ENCODE measurements around the gene MYOG.

DNA sequence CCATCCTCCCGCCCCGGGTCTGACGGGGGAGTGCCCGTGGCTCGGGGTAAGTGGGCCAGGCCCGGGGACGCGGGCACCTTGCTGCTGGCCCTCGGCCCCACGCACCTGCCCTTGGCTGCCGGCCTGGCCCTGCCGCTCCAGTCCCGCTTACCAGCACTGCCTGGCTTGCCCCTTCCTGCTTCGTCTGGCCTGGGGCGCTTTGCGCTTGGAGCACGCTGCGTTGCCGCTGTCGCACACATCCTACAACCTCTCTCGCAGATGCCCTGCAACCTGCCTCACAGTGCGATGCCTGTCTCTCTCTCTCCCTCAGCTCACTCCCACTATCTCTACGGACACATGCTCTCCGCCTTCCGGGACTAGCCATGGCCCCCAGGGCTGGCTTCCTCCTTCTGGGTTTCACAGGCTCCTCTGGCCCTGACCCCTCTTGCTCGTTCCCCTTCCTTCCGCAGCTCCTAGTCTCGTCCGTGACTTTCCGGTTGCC lies 9.7 kb downstream of the MYOG start:
- TF ChIP-seq, protein P1, sequence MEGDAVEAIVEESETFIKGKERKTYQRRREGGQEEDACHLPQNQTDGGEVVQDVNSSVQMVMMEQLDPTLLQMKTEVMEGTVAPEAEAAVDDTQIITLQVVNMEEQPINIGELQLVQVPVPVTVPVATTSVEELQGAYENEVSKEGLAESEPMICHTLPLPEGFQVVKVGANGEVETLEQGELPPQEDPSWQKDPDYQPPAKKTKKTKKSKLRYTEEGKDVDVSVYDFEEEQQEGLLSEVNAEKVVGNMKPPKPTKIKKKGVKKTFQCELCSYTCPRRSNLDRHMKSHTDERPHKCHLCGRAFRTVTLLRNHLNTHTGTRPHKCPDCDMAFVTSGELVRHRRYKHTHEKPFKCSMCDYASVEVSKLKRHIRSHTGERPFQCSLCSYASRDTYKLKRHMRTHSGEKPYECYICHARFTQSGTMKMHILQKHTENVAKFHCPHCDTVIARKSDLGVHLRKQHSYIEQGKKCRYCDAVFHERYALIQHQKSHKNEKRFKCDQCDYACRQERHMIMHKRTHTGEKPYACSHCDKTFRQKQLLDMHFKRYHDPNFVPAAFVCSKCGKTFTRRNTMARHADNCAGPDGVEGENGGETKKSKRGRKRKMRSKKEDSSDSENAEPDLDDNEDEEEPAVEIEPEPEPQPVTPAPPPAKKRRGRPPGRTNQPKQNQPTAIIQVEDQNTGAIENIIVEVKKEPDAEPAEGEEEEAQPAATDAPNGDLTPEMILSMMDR (IDR thresholded peaks at IDR 0.05 in 8 of 11, conservative IDR thresholded peaks at IDR 0.05 in 3 of 11) = no peak
- no peak for TF ChIP-seq POLR2A (IDR thresholded peaks at IDR 0.05)

Data from spleen (tissue), 7 donors.